ENCODE results near the gene ZNF35. TPM values are rescaled to one million over a fixed set of nuclear protein-coding genes. Genes with fewer than 3 reads are reported as not detected.
"Not testable (repeated sequence)": the region's sequence is repeated elsewhere in the genome, so short reads cannot be mapped to it uniquely, and the experiment has no call there.

ZNF35 gene
- total and polyA plus RNA-seq, 2 donors (not counting 1 experiment from before 2014, with no cell fraction given) = 8.0 to 11.2 TPM

GRCh38 chr3:44666346-44666745 is 17.8 kb downstream of the ZNF35 start:
- H3K36me3 ChIP-seq (ENCODE audit: control insufficient read depth, insufficient read depth, low read length) = peaks cover under 1% of the 10 kb centered on the region
- H3K4me2 ChIP-seq (ENCODE audit: extremely low read depth, insufficient read depth, low read length) = no peak overlapping the region
- no peak overlapping the region for H3K9ac ChIP-seq (ENCODE audit: insufficient read depth, low read length)
- H3K27ac ChIP-seq (ENCODE audit: insufficient read depth, low read length) = no peak overlapping the region
- no peaks in the 10 kb centered on the region for H4K20me1 ChIP-seq (ENCODE audit: control insufficient read depth, extremely low read depth, insufficient read depth, low read length)
- no peaks in the 10 kb centered on the region for H3K9me3 ChIP-seq (ENCODE audit: control insufficient read depth, insufficient read depth, low read depth, low read length)
- H3K27me3 ChIP-seq (ENCODE audit: control insufficient read depth, insufficient read depth, low read length) = no peaks in the 10 kb centered on the region
- H3K4me3 ChIP-seq (replicated peaks in 1 of 4; ENCODE audit: control extremely low read depth in 1 of 4, insufficient read depth in 1 of 4, low read depth in 3 of 4, low read length in 4 of 4) = no peak overlapping the region
- DNase-seq (ENCODE audit: low read depth in 2 of 2) = no peak
- H3K79me2 ChIP-seq (ENCODE audit: control insufficient read depth, insufficient read depth, low read length) = no peaks in the 10 kb centered on the region
- TF ChIP-seq CTCF (conservative IDR thresholded peaks at IDR 0.05 in 1 of 2, IDR thresholded peaks at IDR 0.05 in 1 of 2; ENCODE audit: low read depth in 1 of 2, low read length in 2 of 2) (no peak), EZH2 (IDR thresholded peaks at IDR 0.05; ENCODE audit: low read length, missing control alignments) (no peak)
- H3K4me1 ChIP-seq (ENCODE audit: control insufficient read depth, extremely low read depth, insufficient read depth, low read length) = no peaks in the 10 kb centered on the region
- H2AFZ ChIP-seq (ENCODE audit: low read length) = no peak overlapping the region

- Histone ChIP-seq H3K4me1 (ENCODE audit: control insufficient read depth, extremely low read depth, insufficient read depth, low read length) (no peaks in the 10 kb centered on the region), H3K79me2 (ENCODE audit: control insufficient read depth, insufficient read depth, low read length) (no peaks in the 10 kb centered on the region), H3K36me3 (ENCODE audit: control insufficient read depth, insufficient read depth, low read length) (no peaks in the 10 kb centered on the region), H3K4me2 (ENCODE audit: extremely low read depth, insufficient read depth, low read length) (no peak overlapping the region), H3K9ac (ENCODE audit: insufficient read depth, low read length) (no peak overlapping the region), H2AFZ (ENCODE audit: low read length) (no peak overlapping the region), H3K27ac (ENCODE audit: insufficient read depth, low read length) (no peak overlapping the region), H3K9me3 (ENCODE audit: control insufficient read depth, insufficient read depth, low read depth, low read length) (no peaks in the 10 kb centered on the region), H3K4me3 (replicated peaks in 1 of 4; ENCODE audit: control extremely low read depth in 1 of 4, insufficient read depth in 1 of 4, low read depth in 3 of 4, low read length in 4 of 4) (no peak overlapping the region), H3K27me3 (ENCODE audit: control insufficient read depth, insufficient read depth, low read length) (no peaks in the 10 kb centered on the region), H4K20me1 (ENCODE audit: control insufficient read depth, extremely low read depth, insufficient read depth, low read length) (no peaks in the 10 kb centered on the region)
- DNase-seq (ENCODE audit: low read depth in 2 of 2) = no peak
- TF ChIP-seq CTCF (conservative IDR thresholded peaks at IDR 0.05 in 1 of 2, IDR thresholded peaks at IDR 0.05 in 1 of 2; ENCODE audit: low read depth in 1 of 2, low read length in 2 of 2) (no peak), EZH2 (IDR thresholded peaks at IDR 0.05; ENCODE audit: low read length, missing control alignments) (no peak)
These were observed 21.2 kb downstream of the ZNF35 start for GRCh38 chr3:44669760-44670159.

- H4K20me1 ChIP-seq (ENCODE audit: control insufficient read depth, extremely low read depth, insufficient read depth, low read length); H3K27me3 ChIP-seq (ENCODE audit: control insufficient read depth, insufficient read depth, low read length); H3K9ac ChIP-seq (ENCODE audit: insufficient read depth, low read length); H3K36me3 ChIP-seq (ENCODE audit: control insufficient read depth, insufficient read depth, low read length); DNase-seq (ENCODE audit: low read depth in 2 of 2); H3K9me3 ChIP-seq (ENCODE audit: control insufficient read depth, insufficient read depth, low read depth, low read length); H3K4me2 ChIP-seq (ENCODE audit: extremely low read depth, insufficient read depth, low read length); H2AFZ ChIP-seq (ENCODE audit: low read length); H3K4me1 ChIP-seq (ENCODE audit: control insufficient read depth, extremely low read depth, insufficient read depth, low read length); H3K27ac ChIP-seq (ENCODE audit: insufficient read depth, low read length); H3K4me3 ChIP-seq (replicated peaks in 1 of 4; ENCODE audit: control extremely low read depth in 1 of 4, insufficient read depth in 1 of 4, low read depth in 3 of 4, low read length in 4 of 4); H3K79me2 ChIP-seq (ENCODE audit: control insufficient read depth, insufficient read depth, low read length): not testable (repeated sequence)
These were observed 24.9 kb downstream of the ZNF35 start for GRCh38 chr3:44673466-44673865.
